Ishikawa (cell line): ENCODE measurements around the gene IFNA13.

Experiments
- CEBPB ChIP-seq: IDR thresholded peaks from 2 replicates; pipeline ENCODE4 v1.6.1; 2012
- EP300 ChIP-seq: IDR thresholded peaks from 2 replicates; pipeline ENCODE4 v1.6.1; 2012; ENCODE audit warnings: borderline replicate concordance
- RAD21 ChIP-seq: IDR thresholded peaks from 2 replicates; pipeline ENCODE4 v1.6.1; 2012; ENCODE audit warnings: low read depth
- TAF1 ChIP-seq: IDR thresholded peaks from 2 replicates; pipeline ENCODE4 v1.6.1; 2012; ENCODE audit warnings: low read depth, mild to moderate bottlenecking
- TCF12 ChIP-seq: IDR thresholded peaks from 2 replicates; pipeline ENCODE4 v1.6.1; 2012; ENCODE audit warnings: low read depth
- TEAD4 ChIP-seq: IDR thresholded peaks from 2 replicates; pipeline ENCODE4 v1.6.1; 2012

- no peak for TF ChIP-seq TAF1
- no peak for TF ChIP-seq EP300
- no peak for TF ChIP-seq CEBPB
- TF ChIP-seq TEAD4, result no peak
- TF ChIP-seq TCF12, result no peak
- TF ChIP-seq RAD21, result no peak
These were observed 17.1 kb downstream of the IFNA13 start, which contains the start of gene IFNA6 for GRCh38 chr9:21350787-21351186.
